ENCODE data around the gene ROPN1L.

ROPN1L gene

DNA sequence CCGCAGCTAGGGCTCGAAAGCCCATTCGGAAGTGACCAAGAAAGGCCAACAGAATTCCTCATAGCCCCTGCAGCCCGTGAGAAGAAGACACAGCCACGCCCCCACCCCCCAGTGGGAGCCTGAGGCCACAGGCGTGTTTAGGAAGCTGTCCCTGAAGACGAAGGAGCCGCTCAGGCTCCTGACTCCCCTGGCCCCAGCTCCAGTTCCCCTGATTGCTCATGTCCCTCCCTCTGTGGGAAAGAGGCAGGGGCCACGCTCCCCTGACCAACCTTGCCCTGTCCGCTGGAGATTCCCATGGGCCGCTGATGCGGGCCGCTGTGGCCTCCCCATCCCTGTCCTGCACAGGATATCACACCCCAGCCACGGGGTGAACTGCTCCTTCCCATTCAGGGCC lies 13.6 kb downstream of the ROPN1L start:
- no peak for DNase-seq
- Histone ChIP-seq H3K79me2 (ENCODE audit: insufficient read depth, low read length) (no peaks in the 10 kb centered on the region), H3K27ac (ENCODE audit: low read length) (no peak overlapping the region), H3K9ac (ENCODE audit: low read depth, low read length) (no peak overlapping the region), H3K4me3 (ENCODE audit: low read depth in 1 of 2, low read length in 2 of 2) (no peak overlapping the region), H3K36me3 (ENCODE audit: insufficient read depth, low read length) (no peaks in the 10 kb centered on the region), H3K9me3 (ENCODE audit: insufficient read depth, low read length, severe bottlenecking) (no peaks in the 10 kb centered on the region), H3K27me3 (ENCODE audit: insufficient read depth, low read length, poor library complexity) (no peaks in the 10 kb centered on the region), H2AFZ (ENCODE audit: low read depth, low read length) (no peak overlapping the region), H4K20me1 (ENCODE audit: insufficient read depth, low read length) (no peaks in the 10 kb centered on the region), H3K4me1 (ENCODE audit: insufficient read depth, low read length) (peaks cover 12% of the 10 kb centered on the region; the same call in 1 of the 2 replicates), H3K4me2 (ENCODE audit: insufficient read depth, low read length) (no peak overlapping the region)
- no peak for TF ChIP-seq EZH2 (IDR thresholded peaks at IDR 0.05; ENCODE audit: borderline replicate concordance, low read depth, low read length, severe bottlenecking)
- TF ChIP-seq, protein P1, sequence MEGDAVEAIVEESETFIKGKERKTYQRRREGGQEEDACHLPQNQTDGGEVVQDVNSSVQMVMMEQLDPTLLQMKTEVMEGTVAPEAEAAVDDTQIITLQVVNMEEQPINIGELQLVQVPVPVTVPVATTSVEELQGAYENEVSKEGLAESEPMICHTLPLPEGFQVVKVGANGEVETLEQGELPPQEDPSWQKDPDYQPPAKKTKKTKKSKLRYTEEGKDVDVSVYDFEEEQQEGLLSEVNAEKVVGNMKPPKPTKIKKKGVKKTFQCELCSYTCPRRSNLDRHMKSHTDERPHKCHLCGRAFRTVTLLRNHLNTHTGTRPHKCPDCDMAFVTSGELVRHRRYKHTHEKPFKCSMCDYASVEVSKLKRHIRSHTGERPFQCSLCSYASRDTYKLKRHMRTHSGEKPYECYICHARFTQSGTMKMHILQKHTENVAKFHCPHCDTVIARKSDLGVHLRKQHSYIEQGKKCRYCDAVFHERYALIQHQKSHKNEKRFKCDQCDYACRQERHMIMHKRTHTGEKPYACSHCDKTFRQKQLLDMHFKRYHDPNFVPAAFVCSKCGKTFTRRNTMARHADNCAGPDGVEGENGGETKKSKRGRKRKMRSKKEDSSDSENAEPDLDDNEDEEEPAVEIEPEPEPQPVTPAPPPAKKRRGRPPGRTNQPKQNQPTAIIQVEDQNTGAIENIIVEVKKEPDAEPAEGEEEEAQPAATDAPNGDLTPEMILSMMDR (IDR thresholded peaks at IDR 0.05; ENCODE audit: borderline replicate concordance, extremely low read depth, low read length, poor library complexity, severe bottlenecking) = no peak
- no peak for ATAC-seq (ENCODE audit: insufficient read depth, low read depth)

DNA sequence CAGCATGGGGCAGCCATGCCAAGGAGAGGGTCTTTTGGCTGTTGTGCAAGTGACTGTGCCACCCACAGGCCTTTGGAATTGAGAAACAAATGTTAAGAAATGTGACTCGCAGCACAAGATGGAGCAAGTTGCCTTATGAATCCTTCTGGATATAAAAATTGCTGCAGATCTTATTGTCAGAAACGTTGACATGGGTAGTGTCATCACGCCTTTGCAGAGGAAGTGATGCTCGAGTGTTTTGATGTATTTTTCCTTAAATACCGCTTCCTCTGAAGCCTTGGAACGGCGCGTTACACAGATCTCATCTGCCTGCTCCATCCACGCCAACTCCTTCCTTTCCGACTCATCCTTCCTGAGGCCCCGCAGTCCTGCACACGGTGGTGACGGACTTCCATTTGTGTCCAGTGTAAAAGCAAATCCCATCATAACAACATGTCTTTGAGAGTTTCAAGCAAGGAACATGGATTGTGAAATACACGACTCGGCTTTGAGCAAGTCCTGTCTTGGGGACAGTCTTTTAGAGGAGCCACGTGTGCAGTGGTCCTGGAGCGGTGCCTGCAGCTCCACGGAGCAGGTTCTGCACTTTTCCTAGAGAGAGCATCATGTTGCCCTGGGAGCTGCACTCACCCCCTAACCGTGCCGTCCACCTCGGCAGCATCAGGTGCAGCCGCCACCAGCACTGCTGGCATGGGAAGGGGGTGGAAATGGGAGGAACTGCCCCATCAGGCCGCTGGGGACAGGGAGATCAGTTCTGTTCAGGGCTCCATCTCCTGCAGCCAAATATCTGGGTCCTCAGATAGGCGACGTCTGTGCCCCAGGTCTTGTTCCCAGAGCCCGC lies 15.1 kb downstream of the ROPN1L start:
- Histone ChIP-seq H3K79me2 (ENCODE audit: insufficient read depth, low read length) (no peaks in the 10 kb centered on the region), H3K4me1 (ENCODE audit: insufficient read depth, low read length) (0 out of 2 replicates have a peak, but pooled peaks cover 4% of the 10 kb centered on the region), H4K20me1 (ENCODE audit: insufficient read depth, low read length) (no peaks in the 10 kb centered on the region), H3K9me3 (ENCODE audit: insufficient read depth, low read length, severe bottlenecking) (no peaks in the 10 kb centered on the region), H3K4me3 (ENCODE audit: low read depth in 1 of 2, low read length in 2 of 2) (no peak overlapping the region), H3K27ac (ENCODE audit: low read length) (no peak overlapping the region), H2AFZ (ENCODE audit: low read depth, low read length) (no peak overlapping the region), H3K4me2 (ENCODE audit: insufficient read depth, low read length) (no peak overlapping the region), H3K36me3 (ENCODE audit: insufficient read depth, low read length) (no peaks in the 10 kb centered on the region), H3K9ac (ENCODE audit: low read depth, low read length) (no peak overlapping the region), H3K27me3 (ENCODE audit: insufficient read depth, low read length, poor library complexity) (no peaks in the 10 kb centered on the region)
- no peak for ATAC-seq (ENCODE audit: insufficient read depth, low read depth)
- TF ChIP-seq, protein P1 (IDR thresholded peaks at IDR 0.05; ENCODE audit: borderline replicate concordance, extremely low read depth, low read length, poor library complexity, severe bottlenecking) = no peak
- no peak for TF ChIP-seq EZH2 (IDR thresholded peaks at IDR 0.05; ENCODE audit: borderline replicate concordance, low read depth, low read length, severe bottlenecking)
- no peak for DNase-seq

DNA sequence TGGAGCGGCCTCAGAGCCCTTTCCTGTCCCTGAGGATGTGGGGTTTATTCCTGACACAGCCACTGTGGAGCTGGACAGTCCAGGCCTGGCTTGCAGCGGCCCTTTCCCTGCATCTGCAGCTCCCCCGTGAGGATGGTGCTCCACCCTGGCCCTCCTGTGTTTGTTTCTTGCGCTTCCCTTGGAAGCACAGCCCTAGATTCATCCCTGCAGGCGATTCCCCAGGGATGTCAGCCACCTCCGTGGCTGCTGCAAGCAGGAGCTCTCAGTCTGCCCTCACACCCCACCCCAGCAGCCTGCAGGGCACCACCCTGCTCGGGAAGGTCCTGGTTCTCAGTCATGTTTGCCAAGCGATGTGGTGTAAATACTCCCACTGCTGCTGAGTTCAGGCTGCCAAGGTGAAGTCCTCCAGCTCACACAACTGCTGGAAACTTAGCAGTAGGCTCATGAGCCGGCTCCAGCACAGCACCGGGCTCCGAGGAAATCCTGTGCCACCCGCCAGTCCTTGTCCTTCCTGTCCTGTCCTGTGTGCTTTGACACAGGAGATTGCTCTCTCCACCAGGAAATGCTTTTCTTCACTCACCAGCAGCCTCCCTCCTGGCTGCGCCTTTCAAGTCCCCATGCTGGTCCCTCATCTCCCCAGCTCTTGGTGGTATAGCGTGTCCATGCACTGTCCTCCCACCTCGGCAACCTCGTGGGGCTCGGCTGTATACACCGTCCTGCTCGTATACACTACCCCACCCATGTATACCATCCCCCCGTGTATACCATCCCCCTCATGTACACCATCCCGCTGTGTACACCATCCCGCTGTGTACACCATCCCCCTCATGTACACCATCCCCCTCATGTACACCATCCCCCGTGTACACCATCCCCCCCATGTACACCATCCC lies 16.2 kb downstream of the ROPN1L start:
- TF ChIP-seq EZH2 (IDR thresholded peaks at IDR 0.05; ENCODE audit: borderline replicate concordance, low read depth, low read length, severe bottlenecking) = no peak
- TF ChIP-seq, protein P1 (IDR thresholded peaks at IDR 0.05; ENCODE audit: borderline replicate concordance, extremely low read depth, low read length, poor library complexity, severe bottlenecking) = no peak
- Histone ChIP-seq H3K4me2 (ENCODE audit: insufficient read depth, low read length) (no peak overlapping the region), H4K20me1 (ENCODE audit: insufficient read depth, low read length) (no peaks in the 10 kb centered on the region), H3K36me3 (ENCODE audit: insufficient read depth, low read length) (no peaks in the 10 kb centered on the region), H3K9me3 (ENCODE audit: insufficient read depth, low read length, severe bottlenecking) (no peaks in the 10 kb centered on the region), H2AFZ (ENCODE audit: low read depth, low read length) (no peak overlapping the region), H3K27ac (ENCODE audit: low read length) (no peak overlapping the region), H3K27me3 (ENCODE audit: insufficient read depth, low read length, poor library complexity) (no peaks in the 10 kb centered on the region), H3K4me1 (ENCODE audit: insufficient read depth, low read length) (0 out of 2 replicates have a peak, but pooled peaks cover 3% of the 10 kb centered on the region), H3K79me2 (ENCODE audit: insufficient read depth, low read length) (no peaks in the 10 kb centered on the region), H3K4me3 (ENCODE audit: low read depth in 1 of 2, low read length in 2 of 2) (no peak overlapping the region), H3K9ac (ENCODE audit: low read depth, low read length) (no peak overlapping the region)
- DNase-seq (no peak), ATAC-seq (ENCODE audit: insufficient read depth, low read depth) (peak; percentile 39; the same call in 2 of the 3 replicates)

All from DND-41 (cell line).